Stimulated activated CD4-positive, alpha-beta T cell treated with anti-CD3 and anti-CD28 coated beads, Interleukin-12 subunit alpha, Interleukin-12 subunit beta, amount 100 ng/mL, for 24 hours (primary cell): ENCODE data around the gene LRRC72.
"Not testable (repeated sequence)": the region's sequence is repeated elsewhere in the genome, so short reads cannot be mapped to it uniquely, and the experiment has no call there.

Experiments used
- DNase-seq, 2 experiments: peaks; one replicate each; pipeline ENCODE4 v3.0.0-alpha.2; 2020; ENCODE audit warnings: low read depth in 2 of 2

Gene LRRC72

GRCh38 chr7:16528520-16528919 lies 1.9 kb downstream of the LRRC72 start:
- DNase-seq = no peak

GRCh38 chr7:16529697-16530096 lies 3.1 kb downstream of the LRRC72 start:
- no peak for DNase-seq

GRCh38 chr7:16531707-16532106 lies 5.1 kb downstream of the LRRC72 start:
- no peak for DNase-seq

- no peak for DNase-seq
These were observed 5.6 kb downstream of the LRRC72 start for GRCh38 chr7:16532272-16532671.

GRCh38 chr7:16535500-16535899 lies 8.9 kb downstream of the LRRC72 start:
- no peak for DNase-seq

GRCh38 chr7:16540559-16540958 lies 13.9 kb downstream of the LRRC72 start:
- DNase-seq = not testable (repeated sequence)

- DNase-seq = no peak
These were observed 15.8 kb downstream of the LRRC72 start for GRCh38 chr7:16542401-16542800.

GRCh38 chr7:16543456-16543855 lies 16.8 kb downstream of the LRRC72 start:
- DNase-seq = no peak

GRCh38 chr7:16546921-16547505 lies 20.4 kb downstream of the LRRC72 start:
- no peak for DNase-seq

- DNase-seq = no peak
These were observed 21.8 kb downstream of the LRRC72 start for GRCh38 chr7:16548428-16548827.

- DNase-seq = no peak
These were observed 24.0 kb downstream of the LRRC72 start for GRCh38 chr7:16550671-16551070.

- DNase-seq = no peak
These were observed 28.1 kb downstream of the LRRC72 start for GRCh38 chr7:16554518-16555236.

GRCh38 chr7:16556359-16556758 lies 29.7 kb downstream of the LRRC72 start:
- DNase-seq = no peak

- no peak for DNase-seq
These were observed 32.2 kb downstream of the LRRC72 start for GRCh38 chr7:16558761-16559302.

GRCh38 chr7:16559497-16560179 lies 33.0 kb downstream of the LRRC72 start:
- no peak for DNase-seq

- DNase-seq = no peak
These were observed 35.3 kb downstream of the LRRC72 start for GRCh38 chr7:16561943-16562342.

- no peak for DNase-seq
These were observed 36.0 kb downstream of the LRRC72 start for GRCh38 chr7:16562456-16563220.

- DNase-seq = no peak
These were observed 36.8 kb downstream of the LRRC72 start for GRCh38 chr7:16563281-16564022.

- DNase-seq = no peak
These were observed 37.4 kb downstream of the LRRC72 start for GRCh38 chr7:16564023-16564380.

- DNase-seq = no peak
These were observed 38.3 kb downstream of the LRRC72 start for GRCh38 chr7:16564909-16565426.

- no peak for DNase-seq
These were observed 45.3 kb downstream of the LRRC72 start for GRCh38 chr7:16571941-16572340.
